Erythroblast (primary cell): ENCODE data around the gene FTSJ1.

ENCODE experiments used
- GATA1 ChIP-seq: IDR thresholded peaks from 2 replicates; pipeline ENCODE4 v1.6.1; 2011; ENCODE audit warnings: low read depth, mild to moderate bottlenecking, control low read depth, low read length, moderate library complexity
- POLR2A ChIP-seq: IDR thresholded peaks from 2 replicates; pipeline ENCODE4 v1.6.1; 2011; ENCODE audit warnings: mild to moderate bottlenecking, low read length

- TF ChIP-seq POLR2A (peak; percentile 48), GATA1 (no peak)
Measured at GRCh38 chrX:48470110-48470832, 5.7 kb upstream of the FTSJ1 start, which contains the start of gene SLC38A5.
